ENCODE data around the gene MEGF11.

The MEGF11 gene

DNA sequence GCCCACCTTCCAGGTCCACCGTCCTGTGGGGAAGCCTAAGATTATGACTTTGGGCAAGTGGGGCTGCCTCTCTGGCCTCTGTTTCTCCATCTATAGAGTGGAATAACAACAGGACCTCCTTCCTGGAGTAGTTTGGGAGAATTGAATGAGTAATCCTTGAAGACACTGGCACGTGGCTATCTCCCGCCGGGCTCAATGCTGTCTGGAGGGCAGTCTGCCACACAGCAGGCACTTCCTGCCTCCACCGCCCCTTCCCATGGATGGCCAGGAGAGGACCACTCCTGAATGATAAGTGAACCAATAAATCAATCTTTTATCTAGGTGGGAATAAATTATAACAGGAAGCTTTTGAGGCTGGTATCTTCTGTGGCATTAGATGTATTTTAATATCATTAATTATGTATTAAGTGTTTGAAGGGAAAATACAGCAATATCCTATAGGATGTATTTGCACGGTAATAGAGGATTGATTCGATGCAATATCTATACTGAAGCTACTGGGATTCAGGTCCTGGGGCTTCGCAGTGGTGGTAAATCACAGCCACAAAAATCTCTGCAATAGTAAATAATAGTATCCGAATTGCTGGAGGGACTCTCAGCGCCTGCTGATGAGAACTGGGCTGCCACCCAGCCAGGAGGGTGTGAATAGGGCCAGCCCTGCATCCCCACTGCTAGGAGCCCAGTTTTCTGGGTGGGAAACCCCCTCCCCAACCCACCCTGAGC is 15.9 kb downstream of the MEGF11 start:
- DNase-seq = no peak

DNA sequence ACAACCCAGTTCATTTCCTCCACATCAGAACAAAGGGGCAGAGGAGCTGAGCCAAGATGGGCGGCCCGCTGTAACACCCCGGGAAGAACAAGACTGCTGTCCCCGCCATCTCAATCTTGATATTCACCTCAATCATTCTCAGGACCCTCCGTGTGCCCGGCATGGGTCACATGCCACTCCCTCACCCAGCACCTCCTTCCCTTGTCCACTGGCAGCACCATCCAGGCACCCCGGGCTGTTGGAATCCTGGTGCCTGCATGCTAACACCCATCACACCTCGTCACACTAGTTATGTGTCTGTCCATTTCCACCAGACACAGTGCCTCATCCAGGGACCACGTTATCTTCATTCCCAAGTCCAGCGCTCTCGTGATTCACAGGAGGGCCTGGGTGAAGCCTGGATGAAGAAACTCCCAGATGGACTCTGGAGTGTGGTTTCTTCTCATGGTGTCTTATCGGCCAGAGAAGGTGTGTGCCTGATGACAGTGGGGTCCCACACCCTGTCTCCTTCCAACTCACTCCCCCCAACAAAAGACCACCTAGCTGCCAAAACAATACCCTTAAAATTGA is 16.7 kb downstream of the MEGF11 start:
- DNase-seq = no peak

DNA sequence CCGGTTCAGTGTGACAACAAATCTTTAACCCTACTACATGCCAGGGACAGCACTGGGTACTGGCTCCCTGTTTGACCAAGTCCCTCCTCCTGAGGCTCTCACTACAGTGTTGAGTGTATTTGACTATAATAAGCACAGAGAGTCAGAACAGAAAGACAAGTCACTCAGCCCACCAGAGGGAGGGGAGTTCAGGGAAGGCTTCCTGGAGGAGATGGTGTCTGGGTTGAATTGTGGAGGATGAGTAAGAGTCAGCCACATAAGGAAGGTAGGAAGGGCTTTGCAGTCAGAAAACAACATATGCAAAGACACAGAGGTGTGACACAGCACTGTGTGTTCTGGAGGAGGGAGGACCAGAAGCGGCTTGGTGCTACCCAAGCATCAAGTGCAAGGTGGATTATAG is 17.7 kb downstream of the MEGF11 start:
- DNase-seq = no peak

DNA sequence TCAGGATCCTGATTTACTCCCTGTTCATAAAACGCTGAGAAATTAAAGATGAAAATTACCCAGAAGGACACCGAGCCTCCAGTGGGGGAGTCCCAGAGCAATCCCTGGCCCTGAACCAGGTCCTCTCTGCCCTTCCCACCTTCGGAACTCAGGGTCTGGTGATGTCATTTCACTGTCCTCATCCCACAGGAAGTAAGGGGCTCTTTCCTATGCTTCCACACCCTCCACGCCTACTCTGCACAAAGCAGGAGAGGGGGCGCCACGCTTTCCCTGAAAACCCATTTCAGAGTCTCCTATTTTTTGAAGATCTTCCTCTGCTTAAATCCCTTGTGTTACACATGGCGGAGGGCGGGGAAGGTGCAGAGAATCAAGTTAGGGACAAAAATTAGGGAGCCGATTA is 18.8 kb downstream of the MEGF11 start:
- DNase-seq = no peak

DNA sequence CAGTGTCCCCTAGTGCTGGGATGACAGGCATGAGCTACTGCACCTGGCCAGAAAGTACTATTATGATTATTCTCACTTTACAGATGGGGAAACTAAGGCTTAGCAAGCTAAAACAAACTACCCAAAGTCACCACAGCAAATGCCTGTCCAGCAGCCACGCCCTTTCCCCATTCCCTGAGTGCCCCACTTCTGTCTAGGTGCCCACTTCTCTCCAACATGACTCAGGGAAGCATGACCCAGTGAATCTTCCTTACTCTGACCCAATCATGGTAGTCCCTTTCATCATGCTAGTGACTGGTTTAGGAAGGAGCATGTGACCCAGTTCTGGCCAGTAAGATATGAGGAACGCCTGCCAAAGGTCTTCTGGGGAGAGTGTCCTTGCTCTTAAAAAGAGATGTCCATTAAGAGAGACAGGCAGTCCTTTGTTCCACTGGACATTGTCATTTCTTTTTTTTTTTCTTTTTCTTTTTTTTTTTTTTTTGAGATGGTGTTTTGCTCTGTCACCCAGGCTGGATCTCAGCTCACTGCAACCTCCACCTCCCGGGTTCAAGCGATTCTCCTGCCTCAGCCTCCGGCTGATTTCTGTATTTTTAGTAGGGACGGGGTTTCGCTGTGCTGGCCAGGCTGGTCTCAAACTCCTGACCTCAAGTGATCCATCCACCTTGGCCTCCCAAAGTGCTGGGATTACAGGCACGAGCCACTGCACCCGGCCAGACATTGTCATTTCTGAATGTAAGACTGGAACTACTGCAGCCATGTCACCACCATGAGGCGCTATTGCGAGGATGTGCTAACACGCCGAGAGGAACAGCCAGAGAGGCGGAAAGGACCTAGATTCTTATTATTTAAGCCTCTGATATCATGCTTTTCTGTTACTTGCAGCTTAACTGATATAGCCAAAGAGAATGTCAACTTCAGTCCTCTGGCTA is 19.8 kb downstream of the MEGF11 start:
- no peak for DNase-seq

DNA sequence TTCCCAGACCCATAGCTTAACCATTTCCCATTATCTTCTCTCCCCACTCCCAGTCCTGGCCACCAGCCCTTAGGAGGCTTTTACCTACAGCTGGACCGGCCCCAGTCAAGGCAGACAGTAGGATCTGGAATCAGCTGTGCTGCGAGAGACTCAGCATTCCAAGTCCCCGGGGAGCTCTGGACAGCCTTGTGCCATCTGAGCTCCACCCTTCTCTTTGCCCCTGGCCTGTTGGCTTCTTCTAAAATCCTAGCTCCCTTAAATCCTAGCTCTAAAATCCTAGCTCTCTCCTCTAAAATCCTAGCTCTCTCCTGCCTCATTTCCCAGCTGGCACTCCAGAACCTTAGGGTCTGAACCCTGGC is 21.3 kb downstream of the MEGF11 start:
- no peak for DNase-seq

DNA sequence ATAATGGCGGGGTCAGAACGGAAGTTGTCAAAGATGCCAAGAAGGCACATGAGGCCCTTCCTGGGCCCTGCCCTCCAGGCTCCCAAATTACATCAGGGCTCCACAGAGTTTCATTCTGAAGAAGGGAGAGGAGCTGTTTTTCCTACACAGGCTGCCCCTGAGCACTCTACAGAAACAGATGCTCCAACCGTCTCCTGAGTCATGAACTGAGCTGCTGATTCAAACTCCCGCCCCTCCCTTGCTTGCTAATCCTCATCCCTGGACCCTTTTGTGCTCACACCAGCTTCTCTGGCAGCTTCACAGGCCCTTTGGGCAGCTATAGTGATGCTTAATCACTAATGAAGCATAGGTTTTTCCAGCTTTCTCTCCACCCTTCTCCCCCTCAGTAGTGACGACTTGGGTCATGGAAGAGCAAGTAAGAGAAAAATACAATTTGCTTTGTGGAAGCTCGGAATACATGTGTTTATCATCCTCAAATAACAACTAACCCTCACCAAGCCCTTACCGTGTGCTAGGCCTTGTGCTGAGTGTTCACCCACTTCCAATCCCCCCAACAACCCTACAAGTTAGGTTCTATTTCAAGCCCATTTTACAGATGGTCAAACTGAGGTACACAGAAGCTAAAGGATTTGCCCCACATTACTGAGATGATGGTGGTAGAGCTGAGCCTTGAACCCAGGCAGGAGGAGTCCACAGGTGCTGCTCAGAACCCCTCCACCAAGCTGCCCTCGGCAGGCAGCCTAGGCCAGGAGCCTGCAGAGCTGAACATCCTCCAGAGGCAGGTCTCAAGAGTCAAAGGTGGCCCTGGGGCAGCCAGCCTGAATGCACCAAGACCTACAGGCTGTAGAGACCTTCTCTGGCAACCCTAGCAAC is 21.9 kb downstream of the MEGF11 start:
- DNase-seq = no peak

DNA sequence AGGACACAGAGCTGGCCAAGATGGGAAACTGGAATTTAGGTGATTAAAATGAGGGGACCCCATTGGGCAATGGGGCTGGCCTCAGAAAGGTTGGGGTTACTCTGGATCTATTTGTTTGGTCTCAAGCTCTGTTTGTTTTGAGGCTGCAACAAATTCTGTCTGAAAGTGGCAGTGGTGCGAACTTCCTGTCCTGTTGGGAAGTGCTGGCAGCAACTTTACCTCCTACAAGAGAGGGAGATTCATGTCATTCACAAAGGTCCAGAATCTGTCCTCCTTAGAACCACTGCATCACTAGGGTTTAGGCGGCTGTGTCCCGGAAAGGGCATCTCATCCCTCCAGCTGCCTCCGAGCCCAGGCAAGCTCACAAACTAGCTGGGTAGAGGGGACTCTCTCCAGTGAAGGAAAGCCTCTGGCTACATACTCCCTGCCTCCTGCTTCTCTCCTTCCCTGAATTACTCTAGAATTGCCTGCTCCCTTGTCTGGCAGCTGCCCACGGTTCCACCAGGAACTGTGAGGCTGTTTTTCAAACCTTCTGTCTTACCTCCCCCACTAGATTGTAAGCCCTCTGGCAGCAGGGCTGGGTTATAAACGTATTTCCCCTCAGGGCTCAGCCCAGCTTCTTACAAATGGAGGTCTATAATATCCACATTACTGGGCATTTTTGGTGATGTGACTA is 23.6 kb downstream of the MEGF11 start:
- no peak for DNase-seq

DNA sequence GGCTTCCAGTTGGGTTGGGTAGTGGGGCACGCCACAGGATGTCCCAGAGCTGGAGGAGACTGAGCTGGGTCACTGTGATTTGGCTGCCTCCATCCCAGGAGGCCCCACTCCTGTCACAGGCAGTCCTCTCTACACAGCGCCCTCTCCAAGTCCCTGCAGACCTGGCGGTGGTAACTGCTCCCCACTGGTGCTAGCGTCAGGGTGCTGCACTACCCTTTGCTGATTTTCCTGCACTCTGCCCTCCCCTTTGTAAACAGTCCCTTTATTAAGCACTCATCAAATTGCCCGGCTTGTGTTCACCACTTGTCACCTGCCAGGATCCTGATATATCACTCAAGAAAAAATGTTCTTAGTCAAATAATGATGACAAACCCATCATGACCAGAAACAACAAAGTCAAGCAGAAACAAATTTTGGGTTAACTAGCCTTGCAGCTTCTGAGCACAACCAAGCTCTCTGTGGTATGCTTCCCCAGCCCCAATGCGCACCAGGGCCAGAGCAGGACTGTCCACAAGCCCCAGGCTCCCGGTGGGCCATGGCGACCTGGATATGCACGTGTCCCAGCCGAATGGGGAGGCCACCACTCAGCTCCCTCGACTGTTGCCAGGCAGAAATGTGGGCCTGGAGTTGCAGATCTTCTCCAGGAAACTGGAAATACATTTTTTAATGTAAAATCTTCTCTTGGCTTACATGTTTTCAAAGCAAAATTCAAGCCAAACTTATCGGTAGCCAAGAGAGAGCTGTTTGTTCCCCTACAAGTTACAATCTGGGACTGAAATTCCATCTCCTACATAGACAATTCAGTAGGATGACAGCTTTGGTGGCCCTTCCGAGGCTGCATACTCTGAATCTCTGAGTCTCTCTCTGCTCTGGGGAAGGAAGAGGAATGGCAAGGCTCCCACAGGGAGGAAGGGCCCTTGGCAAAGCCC is 24.5 kb downstream of the MEGF11 start:
- DNase-seq = no peak

DNA sequence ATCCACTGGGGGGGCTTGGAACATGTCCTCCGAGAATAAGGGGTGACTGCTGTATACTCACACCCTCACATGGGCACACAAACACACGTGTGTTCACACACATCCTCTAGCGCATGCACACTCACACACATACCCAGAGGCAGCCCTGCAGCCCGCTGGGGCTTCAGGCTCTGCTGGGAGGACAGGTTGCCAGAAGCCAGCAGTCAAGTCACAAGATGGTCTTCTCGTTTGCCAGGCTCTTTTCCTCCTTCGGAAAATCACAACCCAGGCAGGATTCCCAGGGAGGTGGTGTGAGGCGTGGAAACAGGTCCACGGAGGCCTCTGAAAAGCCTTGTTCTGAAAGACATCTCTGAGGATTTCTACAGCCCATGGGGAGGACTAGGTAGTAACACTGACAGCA is 26.8 kb downstream of the MEGF11 start:
- no peak for DNase-seq

DNA sequence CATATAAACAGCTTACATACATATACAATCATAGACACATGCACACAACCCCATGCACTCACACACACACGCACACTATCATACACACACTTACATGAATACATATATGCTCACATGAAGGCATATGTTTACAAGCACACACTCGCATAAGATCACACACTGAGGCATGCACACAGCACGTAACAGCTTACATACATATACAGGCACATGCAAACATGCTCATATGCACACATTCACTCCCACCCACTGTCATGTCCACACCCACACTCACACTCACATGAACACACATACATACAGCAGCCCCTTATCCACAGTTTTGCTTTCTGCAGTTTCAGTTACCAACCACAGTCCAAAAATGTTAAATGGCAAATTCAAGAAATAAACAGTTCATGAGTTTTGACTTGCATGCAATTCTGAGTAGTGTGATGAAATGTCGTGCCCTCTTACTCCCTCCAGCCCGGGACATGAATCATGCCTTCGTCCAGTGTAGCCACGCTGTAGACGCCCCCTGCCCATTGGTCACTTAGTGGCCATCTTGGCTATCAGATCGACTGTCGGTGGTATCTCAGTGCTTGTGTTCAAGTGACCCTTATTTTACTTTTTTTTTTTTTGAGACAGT is 27.8 kb downstream of the MEGF11 start:
- DNase-seq = no peak

DNA sequence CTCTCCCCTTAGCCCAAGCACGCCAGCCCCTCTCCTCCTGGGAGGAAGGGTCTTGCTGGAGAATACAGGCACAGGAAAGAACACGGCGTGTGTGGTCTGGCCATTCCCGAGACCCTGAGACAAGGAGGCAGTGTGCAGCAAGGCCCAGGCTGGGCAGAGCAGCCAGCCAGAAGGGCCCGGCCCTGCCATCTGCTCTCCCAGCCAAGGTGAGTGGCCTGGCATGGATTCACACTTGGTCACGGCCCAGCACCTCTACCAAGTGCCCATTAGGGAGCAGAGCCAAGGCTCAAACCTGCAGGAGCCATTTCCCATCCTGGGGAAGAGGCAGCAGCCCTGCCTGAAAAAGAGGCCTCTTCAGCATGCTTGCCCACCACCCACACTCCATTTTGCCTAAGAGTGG is 28.6 kb downstream of the MEGF11 start:
- DNase-seq = no peak

DNA sequence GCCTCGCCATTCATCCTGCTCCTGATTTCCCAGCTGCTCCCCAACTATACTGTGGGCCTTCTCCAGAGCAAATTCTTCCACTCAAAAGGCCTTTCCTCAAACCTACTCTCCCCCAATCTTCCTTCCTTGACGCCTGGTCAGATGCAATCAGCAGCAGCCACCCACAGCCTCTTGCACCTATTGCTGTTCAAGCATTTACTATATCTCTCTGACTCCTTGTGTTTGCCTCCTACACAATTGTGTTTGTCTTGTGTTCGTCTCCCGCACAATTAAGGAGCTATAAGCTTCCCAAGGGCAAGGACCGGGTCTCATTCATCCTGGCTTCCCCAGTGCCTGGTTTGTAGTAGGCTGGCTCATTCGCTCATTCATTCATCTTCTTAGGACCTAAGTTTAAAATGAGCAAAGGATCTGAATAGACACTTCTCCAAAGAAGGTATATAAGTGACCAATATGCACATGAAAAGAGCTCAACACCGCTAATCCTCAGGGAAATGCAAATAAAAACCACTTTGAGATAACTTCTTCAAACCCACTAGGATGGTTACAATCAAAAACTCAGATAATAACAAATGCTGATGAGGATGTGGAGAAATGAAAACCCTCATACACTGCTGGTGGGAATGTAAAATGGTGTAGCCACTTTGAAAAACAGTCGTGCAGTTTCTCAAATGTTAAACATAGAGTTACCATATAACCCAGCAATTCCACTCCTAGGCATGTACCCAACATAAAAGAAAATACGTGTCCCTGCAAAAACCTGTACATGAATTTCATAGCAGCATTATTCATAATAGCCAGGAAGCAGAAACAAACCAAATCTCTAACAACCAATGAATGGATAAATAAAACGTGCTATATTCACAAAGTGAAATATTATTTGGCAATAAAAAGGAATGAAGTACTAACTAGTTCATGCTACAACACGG is 31.0 kb downstream of the MEGF11 start:
- no peak for DNase-seq

DNA sequence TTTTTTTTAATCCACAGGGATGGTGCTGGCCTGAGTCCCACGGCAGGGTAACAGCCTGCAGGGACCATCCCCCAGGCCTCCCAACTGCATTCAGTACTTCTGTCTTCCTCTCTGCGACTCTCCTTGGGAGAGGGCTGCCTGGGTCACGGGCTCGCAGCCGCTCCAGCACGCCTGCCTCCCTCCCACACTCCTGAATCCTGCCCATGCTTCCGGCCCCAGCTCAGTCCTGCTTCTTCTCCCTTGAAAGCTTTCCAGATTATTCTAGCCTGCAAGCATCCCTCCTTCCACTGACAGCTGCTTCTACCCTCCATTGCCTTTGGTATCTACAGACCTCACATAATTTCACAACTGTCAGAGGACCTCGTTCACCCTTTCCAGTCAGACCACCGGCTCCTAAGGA is 32.4 kb downstream of the MEGF11 start:
- no peak for DNase-seq

DNA sequence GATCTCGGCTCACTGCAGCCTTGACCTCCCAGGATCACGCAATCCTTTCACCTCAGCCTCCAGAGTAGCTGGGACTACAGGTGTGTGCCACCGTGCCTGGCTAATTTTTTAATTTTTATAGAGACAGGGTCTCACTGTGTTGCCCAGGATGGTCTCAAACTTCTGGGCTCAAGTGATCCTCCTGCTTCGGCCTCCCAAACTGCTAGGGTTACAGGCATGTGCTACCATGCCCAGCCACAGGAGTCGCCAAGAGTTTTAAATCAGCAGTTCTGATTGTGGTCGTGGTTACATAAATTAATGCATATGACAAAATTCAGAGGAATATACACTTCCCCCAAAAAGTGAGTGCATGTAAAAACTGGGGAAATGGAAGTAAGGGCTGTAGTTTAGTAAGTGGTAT is 32.9 kb downstream of the MEGF11 start:
- DNase-seq = no peak

DNA sequence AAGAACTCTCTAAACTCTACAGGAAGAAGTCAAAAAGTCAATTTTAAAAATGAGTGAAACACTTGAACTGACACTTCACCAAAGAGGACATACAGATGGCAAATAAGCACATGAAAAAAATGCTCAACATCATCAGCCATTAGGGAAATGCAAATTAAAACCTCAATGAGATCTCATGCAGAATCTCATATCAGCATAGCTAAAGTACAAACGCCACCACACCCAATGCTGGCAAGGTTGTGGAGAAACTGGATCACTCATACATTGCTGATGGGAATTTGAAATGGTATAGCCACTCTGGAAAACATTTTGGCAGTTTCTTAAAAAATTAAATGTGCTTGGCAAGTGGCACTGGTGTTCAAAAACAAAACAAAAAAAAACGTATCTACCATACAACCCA is 34.2 kb downstream of the MEGF11 start:
- DNase-seq = no peak

DNA sequence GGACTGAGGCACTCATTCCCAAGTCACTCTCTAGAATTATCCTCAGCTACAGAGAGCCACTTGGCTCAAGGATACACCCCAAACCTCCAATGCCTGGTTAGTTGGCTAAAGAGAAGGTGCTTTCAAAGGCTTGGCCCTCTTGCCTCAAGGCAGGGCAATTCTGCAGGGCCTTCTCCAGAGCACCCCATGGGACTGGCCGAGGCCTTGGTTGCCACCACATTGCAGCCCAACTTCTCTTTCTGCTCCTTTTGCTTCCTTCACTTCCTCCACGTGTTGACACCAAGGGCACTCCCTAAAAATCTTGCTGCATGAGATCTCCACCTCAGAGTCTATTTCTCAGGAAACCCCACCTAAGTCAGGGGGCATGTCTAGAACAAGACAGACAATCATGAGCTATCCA is 36.7 kb downstream of the MEGF11 start:
- no peak for DNase-seq

DNA sequence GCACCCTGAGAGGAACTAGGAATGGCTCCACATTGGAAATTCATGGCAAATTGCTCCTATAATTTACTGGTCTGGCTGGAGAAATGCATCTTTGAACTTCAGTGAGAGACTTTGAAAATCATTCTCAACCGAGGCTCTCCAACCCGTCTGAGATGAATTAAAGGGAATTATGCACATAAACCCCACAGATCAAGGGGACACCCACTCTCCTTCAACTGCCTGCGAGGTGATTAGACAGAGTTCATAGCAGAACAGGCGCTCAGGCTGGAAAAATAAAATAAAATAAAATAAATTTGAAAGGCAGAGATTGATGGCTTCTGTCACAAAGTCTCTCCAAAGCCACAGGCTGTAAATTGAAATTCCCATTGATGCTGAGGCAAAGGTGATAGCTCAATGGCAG is 37.7 kb downstream of the MEGF11 start:
- no peak for DNase-seq

DNA sequence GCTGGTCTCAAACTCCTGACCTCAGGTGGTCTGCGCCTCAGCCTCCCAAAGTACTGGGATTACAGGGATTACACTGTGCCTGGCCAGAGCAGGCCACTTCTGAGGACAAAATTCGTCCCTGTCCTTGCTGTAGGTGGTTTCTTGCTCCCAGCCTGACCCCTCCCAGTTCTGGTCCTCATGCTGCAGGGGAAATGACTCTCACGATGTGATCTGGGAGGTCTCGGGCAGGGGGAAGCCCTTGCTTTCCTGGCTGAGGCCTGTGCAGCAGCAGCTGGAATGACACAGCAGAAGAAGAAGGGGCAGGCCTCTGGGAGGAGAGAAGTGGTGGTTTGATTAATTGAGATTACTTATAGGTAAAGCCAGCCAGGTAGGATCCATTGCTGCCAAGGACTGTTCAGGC is 39.3 kb downstream of the MEGF11 start:
- DNase-seq = no peak

DNA sequence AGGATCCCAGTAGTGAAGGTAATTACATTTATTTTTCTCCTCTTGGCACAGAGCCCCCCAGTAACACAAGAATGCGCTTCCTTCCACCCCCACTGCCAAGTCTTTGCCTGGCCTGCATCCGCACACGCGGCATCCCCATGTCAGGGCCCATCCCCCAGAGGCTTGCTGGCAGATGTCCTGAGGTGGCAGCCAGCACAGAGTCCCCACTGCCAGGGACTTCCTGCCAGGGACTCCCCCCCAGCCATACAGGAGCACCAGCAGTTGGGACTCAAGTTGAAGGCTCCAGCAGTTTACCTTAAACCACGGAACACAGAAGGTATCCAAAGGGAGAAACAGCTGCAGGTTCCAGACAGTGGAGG is 41.0 kb downstream of the MEGF11 start:
- no peak for DNase-seq
